Testis (tissue), 3 donors: ENCODE results near the gene CCR7. TPM values are rescaled to one million over a fixed set of nuclear protein-coding genes. Genes with fewer than 3 reads are reported as not detected.

Source experiments
- DNase-seq: peaks from one replicate; pipeline ENCODE4 v3.0.0-alpha.2; 2019
- H3K27ac ChIP-seq, 2 donors: fragments of 200-600 bp; sonication (generic); one replicate each; pipeline ENCODE4 v1.5.1; 2019
- H3K27me3 ChIP-seq: fragments of 200-600 bp; sonication (generic); one replicate; pipeline ENCODE4 v1.5.1; 2019
- H3K36me3 ChIP-seq: fragments of 200-600 bp; sonication (generic); one replicate; pipeline ENCODE4 v1.5.1; 2017; ENCODE audit warnings: low read depth; ENCODE audit errors: missing control alignments
- H3K4me1 ChIP-seq: fragments of 200-600 bp; sonication (generic); one replicate; pipeline ENCODE4 v1.5.1; 2019
- H3K4me3 ChIP-seq, 2 donors: fragments of 200-600 bp; sonication (generic); one replicate each; pipeline ENCODE4 v1.5.1; 2017 to 2019
- H3K9me3 ChIP-seq: fragments of 200-600 bp; sonication (generic); one replicate; pipeline ENCODE4 v1.5.1; 2017
- POLR2A ChIP-seq: fragments of 450-650 bp; IDR thresholded peaks from one replicate; pipeline ENCODE4 v1.6.1; 2017; ENCODE audit warnings: antibody characterized with exemption, mild to moderate bottlenecking, moderate library complexity
- WGBS, 2 donors: methylation state at CpG; one replicate each; pipeline ENCODE4 v1.1.5; 2018; 5-methylcytosine and 5-hydroxymethylcytosine counted together
- intact Hi-C: fragments of 100-400 bp; cut with DNase I; formaldehyde crosslinking; loops from one replicate; pipeline ENCODE4 v1.15.1; 2023; ENCODE audit warnings: low total_unique reads
- polyA plus RNA-seq: library from polyadenylated mRNA; stranded (reverse); fragments of 350-450 nt; fragmentation: Illumina TruSeq; extraction: RNeasy Lipid Tissue Mini Kit (QIAGEN cat#74804); gene quantifications from one replicate; pipeline ENCODE4 v1.2.3, GENCODE V29; 2014; ENCODE audit warnings: low read depth, low replicate concordance; ENCODE audit not compliant: insufficient read depth
- total RNA-seq, 2 donors: library from RNA; depleted of rRNA; stranded (reverse); fragments of >200 nt; gene quantifications; one replicate each; pipeline ENCODE4 v1.2.3, GENCODE V29; 2016
- TF ChIP-seq, protein P1 (sequence below), 3 experiments: fragments of 450-650 bp in 2 of 3; fragments of 200-600 bp in 1 of 3; sonication (generic) in 1 of 3; IDR thresholded peaks; one replicate each; pipeline ENCODE4 v1.5.1; 2016 to 2019; ENCODE audit warnings: antibody characterized with exemption in 3 of 3, mild to moderate bottlenecking in 2 of 3, moderate library complexity in 1 of 3

CCR7 gene
- total and polyA plus RNA-seq, 3 donors from 2014 or later: 0.87 to 1.5 (median 1.3) TPM

DNA sequence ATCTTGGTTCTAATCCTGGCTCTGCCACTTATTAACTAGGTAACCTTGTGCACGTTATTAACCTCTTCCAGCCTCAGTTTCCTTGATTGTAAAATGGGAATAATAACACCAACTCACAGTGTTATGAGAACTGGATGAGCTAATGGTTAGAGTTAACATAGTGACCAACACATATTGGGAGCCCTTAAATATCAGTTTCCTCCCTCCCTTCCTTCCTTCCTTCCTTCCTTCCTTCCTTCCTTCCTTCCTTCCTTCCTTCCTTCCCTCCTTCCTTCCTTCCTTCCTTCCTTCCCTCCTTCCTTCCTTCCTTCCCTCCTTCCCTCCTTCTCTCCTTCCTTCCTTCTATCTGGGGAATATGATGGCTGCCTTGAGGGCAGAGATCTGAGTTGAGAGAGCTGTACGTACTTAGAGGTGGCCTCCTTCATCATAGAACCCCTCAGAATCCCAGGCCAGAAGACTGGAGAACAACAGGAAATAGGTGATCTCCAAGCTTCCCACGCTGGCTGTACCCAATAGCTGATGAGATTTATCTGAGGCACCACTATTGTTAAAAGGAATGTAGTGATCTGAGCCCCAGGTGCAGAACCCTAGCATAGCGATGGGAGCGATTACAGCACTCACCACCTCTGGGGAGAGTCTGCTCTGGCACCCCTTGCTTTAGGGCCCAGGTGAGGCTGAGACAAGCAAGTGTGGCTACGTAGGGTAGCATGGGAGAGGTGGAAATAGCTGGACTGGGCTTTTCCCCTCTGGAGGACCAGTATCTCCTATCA is 26.2 kb downstream of the CCR7 start:
- no peak overlapping the region for H3K4me3 ChIP-seq
- H3K9me3 ChIP-seq: no peaks in the 10 kb centered on the region
- no peaks in the 10 kb centered on the region for H3K27me3 ChIP-seq
- intact Hi-C loops: no loop called here
- no peaks in the 10 kb centered on the region for H3K36me3 ChIP-seq
- peaks cover 69% of the 10 kb centered on the region for H3K4me1 ChIP-seq
- DNase-seq: no peak
- 81 to 89% methylated on average over 6 of the region's 6 CpGs for WGBS, 2 donors
- no peak for TF ChIP-seq POLR2A
- TF ChIP-seq, protein P1, sequence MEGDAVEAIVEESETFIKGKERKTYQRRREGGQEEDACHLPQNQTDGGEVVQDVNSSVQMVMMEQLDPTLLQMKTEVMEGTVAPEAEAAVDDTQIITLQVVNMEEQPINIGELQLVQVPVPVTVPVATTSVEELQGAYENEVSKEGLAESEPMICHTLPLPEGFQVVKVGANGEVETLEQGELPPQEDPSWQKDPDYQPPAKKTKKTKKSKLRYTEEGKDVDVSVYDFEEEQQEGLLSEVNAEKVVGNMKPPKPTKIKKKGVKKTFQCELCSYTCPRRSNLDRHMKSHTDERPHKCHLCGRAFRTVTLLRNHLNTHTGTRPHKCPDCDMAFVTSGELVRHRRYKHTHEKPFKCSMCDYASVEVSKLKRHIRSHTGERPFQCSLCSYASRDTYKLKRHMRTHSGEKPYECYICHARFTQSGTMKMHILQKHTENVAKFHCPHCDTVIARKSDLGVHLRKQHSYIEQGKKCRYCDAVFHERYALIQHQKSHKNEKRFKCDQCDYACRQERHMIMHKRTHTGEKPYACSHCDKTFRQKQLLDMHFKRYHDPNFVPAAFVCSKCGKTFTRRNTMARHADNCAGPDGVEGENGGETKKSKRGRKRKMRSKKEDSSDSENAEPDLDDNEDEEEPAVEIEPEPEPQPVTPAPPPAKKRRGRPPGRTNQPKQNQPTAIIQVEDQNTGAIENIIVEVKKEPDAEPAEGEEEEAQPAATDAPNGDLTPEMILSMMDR (IDR thresholded peaks at IDR 0.05): no peak
- peak overlapping the region; percentile 76 to 78 for H3K27ac ChIP-seq

DNA sequence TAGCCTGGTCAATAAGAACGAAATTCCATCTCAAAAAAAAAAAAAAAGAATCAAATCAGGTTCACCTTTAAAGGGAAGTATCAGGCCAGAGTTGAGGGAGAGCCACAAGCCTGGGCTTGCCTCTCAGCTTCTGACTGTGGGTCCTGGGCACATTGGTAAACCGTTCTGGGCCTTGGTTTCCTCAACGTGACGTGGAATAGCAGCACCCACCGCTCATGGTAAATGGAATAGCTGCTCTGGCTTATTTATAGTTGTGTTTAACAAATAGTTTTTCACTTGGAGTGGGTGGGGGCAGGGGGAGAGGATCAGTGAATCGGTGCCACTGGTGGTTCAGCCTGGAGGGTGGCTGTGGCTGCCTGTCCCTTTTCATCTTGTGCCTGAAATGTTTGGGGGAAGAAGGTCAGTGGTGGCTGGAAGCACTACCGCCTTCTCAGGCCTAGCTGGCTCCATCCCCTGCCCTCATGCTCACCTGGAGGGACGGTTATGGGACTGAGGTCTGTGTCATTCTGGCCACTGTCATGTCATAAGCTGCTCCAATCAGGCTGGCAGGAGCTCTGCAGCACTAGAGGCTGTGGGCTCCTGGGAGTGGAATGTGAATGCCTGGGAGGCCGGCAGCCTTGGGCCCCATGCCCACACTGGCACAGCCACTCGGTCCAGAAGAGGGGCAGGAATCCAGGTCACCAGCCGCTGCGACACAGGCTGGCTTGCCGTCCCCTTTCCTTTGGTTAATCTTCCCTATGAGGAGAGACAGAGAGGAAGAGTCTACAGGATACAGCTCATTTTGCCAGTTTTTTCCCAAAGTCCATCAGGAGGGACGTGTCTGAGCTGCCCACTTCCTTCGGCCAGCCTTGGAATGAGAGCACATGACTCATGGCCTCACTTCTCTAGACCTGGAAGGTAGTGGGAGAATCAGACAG is 27.0 kb downstream of the CCR7 start:
- peak; percentile 89 for DNase-seq
- Histone ChIP-seq H3K27me3 (no peaks in the 10 kb centered on the region), H3K27ac (peak overlapping the region; percentile 76 to 78), H3K36me3 (no peaks in the 10 kb centered on the region), H3K4me1 (peaks cover 66% of the 10 kb centered on the region), H3K4me3 (no peak overlapping the region), H3K9me3 (no peaks in the 10 kb centered on the region)
- intact Hi-C loops: no loop called here
- 71 to 72% methylated on average over 14 to 15 of the region's 15 CpGs for WGBS, 2 donors
- TF ChIP-seq, protein P1 (IDR thresholded peaks at IDR 0.05): no peak
- TF ChIP-seq POLR2A: no peak

DNA sequence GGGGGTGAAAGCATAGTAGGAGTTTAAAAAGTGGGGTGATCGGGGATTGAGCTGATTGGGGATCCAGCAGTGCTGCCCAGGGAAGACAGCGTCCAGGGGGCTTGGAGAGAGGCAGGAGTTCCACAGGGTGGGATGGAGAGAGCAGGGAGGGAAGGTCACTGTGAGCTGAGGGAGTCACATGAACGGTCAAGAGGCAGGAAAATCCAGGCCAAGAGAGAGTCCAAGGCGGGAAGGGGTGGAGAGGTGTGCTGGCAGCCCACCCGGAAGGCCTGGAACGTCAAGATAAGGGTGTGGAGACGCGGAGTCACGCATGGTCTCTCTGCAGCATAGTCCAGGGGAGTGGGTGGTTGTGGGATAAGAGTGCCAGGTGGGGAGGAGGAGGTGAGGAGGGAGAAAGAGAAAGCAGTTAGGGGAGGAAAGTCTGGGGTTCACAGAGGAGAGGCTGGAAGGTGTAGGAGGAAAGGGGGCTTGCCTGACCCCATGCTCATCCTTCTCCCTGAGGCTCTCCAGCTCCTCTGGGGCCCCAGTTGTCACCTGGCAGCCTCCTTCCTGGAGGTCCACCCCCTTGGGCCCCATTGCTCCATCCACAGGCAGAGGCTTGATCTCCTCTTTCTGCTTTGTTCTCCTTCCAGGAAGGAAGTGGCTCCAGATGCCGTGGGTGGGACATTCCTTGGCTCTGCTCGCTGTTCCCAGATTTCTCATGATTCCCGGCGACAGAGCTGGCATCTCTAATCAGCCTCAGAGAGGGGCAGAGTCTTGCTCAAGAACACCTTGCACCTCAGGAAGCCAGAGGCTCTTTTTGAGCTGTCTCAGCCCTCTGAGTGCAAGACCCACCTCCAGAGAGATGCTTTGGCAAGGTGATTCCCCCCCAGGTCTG is 28.7 kb downstream of the CCR7 start:
- Histone ChIP-seq H3K9me3 (no peaks in the 10 kb centered on the region), H3K36me3 (no peaks in the 10 kb centered on the region), H3K4me1 (peaks cover 59% of the 10 kb centered on the region), H3K4me3 (no peak overlapping the region), H3K27me3 (no peaks in the 10 kb centered on the region), H3K27ac (peak overlapping the region; percentile 76 to 78)
- intact Hi-C loops: no loop called here
- WGBS, 2 donors: 29 to 41% methylated on average over 11 to 13 of the region's 13 CpGs
- TF ChIP-seq POLR2A: no peak
- TF ChIP-seq, protein P1 (IDR thresholded peaks at IDR 0.05): no peak
- peak; percentile 57 for DNase-seq

DNA sequence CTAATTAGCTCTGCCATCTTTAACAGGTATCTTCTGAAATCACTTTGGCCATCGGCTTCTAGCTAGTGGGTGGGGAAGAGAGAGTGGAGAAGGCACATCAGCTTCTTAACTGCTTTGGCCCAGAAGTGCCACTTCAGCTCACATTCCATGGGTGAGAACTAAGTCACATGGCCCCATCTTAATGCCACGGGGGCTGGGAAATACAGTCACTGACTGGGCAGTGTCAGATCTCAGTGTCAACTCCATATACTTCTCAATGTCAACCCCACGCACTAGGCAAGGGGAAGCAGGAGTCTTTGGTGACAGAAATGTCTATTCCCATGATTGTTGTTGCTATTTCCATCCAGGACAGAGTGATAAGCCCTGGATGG is 29.4 kb downstream of the CCR7 start:
- 52 to 76% methylated on average over 3 of the region's 3 CpGs for WGBS, 2 donors
- Histone ChIP-seq H3K4me1 (peaks cover 53% of the 10 kb centered on the region), H3K27me3 (no peaks in the 10 kb centered on the region), H3K9me3 (no peaks in the 10 kb centered on the region), H3K36me3 (no peaks in the 10 kb centered on the region), H3K4me3 (no peak overlapping the region), H3K27ac (peak overlapping the region; percentile 1 to 76)
- intact Hi-C loops: no loop called here
- DNase-seq: no peak
- TF ChIP-seq, protein P1 (IDR thresholded peaks at IDR 0.05): no peak
- no peak for TF ChIP-seq POLR2A
